Fibroblast of mammary gland (primary cell): ENCODE results near the gene SDF2.

Experiments
- DNase-seq: peaks from one replicate; pipeline ENCODE4 v3.0.0-alpha.2; 2010; ENCODE audit warnings: low read depth
- H3K4me3 ChIP-seq: 2 replicates; pipeline ENCODE4 v1.5.1; 2011; ENCODE audit warnings: low read depth, mild to moderate bottlenecking, low read length, moderate library complexity; ENCODE audit not compliant: control insufficient read depth
- CTCF ChIP-seq: conservative IDR thresholded peaks from 2 replicates; pipeline ENCODE4 v1.5.1; 2011; ENCODE audit warnings: low read depth, low read length, inconsistent platforms; ENCODE audit not compliant: control insufficient read depth, insufficient read depth

Gene SDF2

GRCh38 chr17:28705074-28705659, 43.5 kb upstream of the SDF2 start:
- no peak for TF ChIP-seq CTCF

GRCh38 chr17:28704219-28704858, 42.6 kb upstream of the SDF2 start:
- TF ChIP-seq CTCF, result no peak
- H3K4me3 ChIP-seq, result no peak overlapping the region
- DNase-seq, result no peak

More at GRCh38 chr17:28705074-28705659, 43.5 kb upstream of the SDF2 start:
- no peak for DNase-seq
- no peak overlapping the region for H3K4me3 ChIP-seq

- no peak for TF ChIP-seq CTCF
- no peak for DNase-seq
- no peak overlapping the region for H3K4me3 ChIP-seq
These were observed 42.0 kb upstream of the SDF2 start for GRCh38 chr17:28703552-28704218.

- no peak overlapping the region for H3K4me3 ChIP-seq
- DNase-seq, result no peak
- TF ChIP-seq CTCF, result no peak
These were observed 41.0 kb upstream of the SDF2 start for GRCh38 chr17:28702752-28703150.

GRCh38 chr17:28702026-28702751, 40.5 kb upstream of the SDF2 start:
- no peak for DNase-seq
- TF ChIP-seq CTCF, result no peak
- no peak overlapping the region for H3K4me3 ChIP-seq

GRCh38 chr17:28700830-28701492, 39.3 kb upstream of the SDF2 start:
- no peak for TF ChIP-seq CTCF
- H3K4me3 ChIP-seq, result no peak overlapping the region
- no peak for DNase-seq
